Subcutaneous adipose tissue (tissue), 4 donors: ENCODE measurements around the gene LCN2. TPM values are rescaled to one million over a fixed set of nuclear protein-coding genes. Genes with fewer than 3 reads are reported as not detected.

Source experiments
- CTCF ChIP-seq: fragments of 450-650 bp; IDR thresholded peaks from one replicate; pipeline ENCODE4 v1.5.1; 2016; ENCODE audit warnings: low read depth, mild to moderate bottlenecking, control low read depth, antibody characterized with exemption, moderate library complexity
- total RNA-seq, 4 donors: library from RNA; depleted of rRNA; stranded (reverse); fragments of >200 nt; gene quantifications; one replicate each; pipeline ENCODE4 v1.1.0, GENCODE V29; 2016

LCN2 gene
- 1 to 10 TPM in 1 of 4 donors, not detected in 3; 1.6 TPM for total RNA-seq

- TF ChIP-seq CTCF, result no peak
Measured at GRCh38 chr9:128149001-128149701, at the start of gene LCN2. Gene LCN2 (plus strand): TSS chr9:128149453. CDS start chr9:128149526, 73 bp downstream.

- TF ChIP-seq CTCF, result no peak
Measured at GRCh38 chr9:128099932-128100491, 49.2 kb upstream of the LCN2 start.

- no peak for TF ChIP-seq CTCF
Measured at GRCh38 chr9:128100581-128100980, 48.7 kb upstream of the LCN2 start.

GRCh38 chr9:128101231-128101661 is 48.0 kb upstream of the LCN2 start:
- TF ChIP-seq CTCF, result no peak

GRCh38 chr9:128101690-128102089 is 47.6 kb upstream of the LCN2 start:
- TF ChIP-seq CTCF, result no peak

- TF ChIP-seq CTCF, result no peak
Measured at GRCh38 chr9:128102196-128102595, 47.1 kb upstream of the LCN2 start.

- no peak for TF ChIP-seq CTCF
Measured at GRCh38 chr9:128102861-128103588, 46.2 kb upstream of the LCN2 start.
